Right lobe of liver (tissue), 6 donors: ENCODE results near the gene KRTAP3-2. TPM values are rescaled to one million over a fixed set of nuclear protein-coding genes. Genes with fewer than 3 reads are reported as not detected.
"Not testable (repeated sequence)": the region's sequence is repeated elsewhere in the genome, so short reads cannot be mapped to it uniquely, and the experiment has no call there.

Experiments
- ATAC-seq, 4 donors: fragments of 200-7000 bp; cut with Tn5 transposase; one replicate each; pipeline ENCODE4 v1.9.1; 2020; ENCODE audit warnings: mild to moderate bottlenecking in 4 of 4, moderate library complexity in 4 of 4
- DNase-seq, 3 donors: peaks; one replicate each; pipeline ENCODE4 v3.0.0-alpha.2; 2020
- H3K27ac ChIP-seq, 3 donors: fragments of 200-600 bp; one replicate each; pipeline ENCODE4 v1.8.0; 2022
- H3K27me3 ChIP-seq, 2 donors: fragments of 200-600 bp; one replicate each; pipeline ENCODE4 v1.8.0; 2022
- H3K36me3 ChIP-seq, 4 donors: fragments of 200-600 bp; sonication (generic) in 1 of 4; one replicate each; pipeline versions ENCODE4 v1.5.1 to v1.8.0; 2017 to 2022; ENCODE audit warnings: control low read depth in 1 of 4
- H3K4me1 ChIP-seq, 4 donors: fragments of 200-600 bp; sonication (generic) in 1 of 4; one replicate each; pipeline versions ENCODE4 v1.5.1 to v1.8.0; 2017 to 2022; ENCODE audit warnings: control low read depth in 1 of 4
- H3K4me3 ChIP-seq, 3 donors: fragments of 200-600 bp; one replicate each; pipeline ENCODE4 v1.8.0; 2022
- H3K9me3 ChIP-seq, 4 donors: fragments of 200-600 bp; sonication (generic) in 1 of 4; one replicate each; pipeline versions ENCODE4 v1.5.1 to v1.8.0; 2017 to 2022; ENCODE audit warnings: control low read depth in 1 of 4
- POLR2A ChIP-seq: fragments of 450-650 bp; IDR thresholded peaks from one replicate; pipeline ENCODE4 v1.6.1; 2017; ENCODE audit warnings: antibody characterized with exemption, mild to moderate bottlenecking
- WGBS: methylation state at CpG from one replicate; pipeline ENCODE4 v1.1.6; 2018; ENCODE audit warnings: low coverage, low lambda C conversion rate; ENCODE audit not compliant: insufficient coverage; ENCODE audit errors: missing lambda C conversion rate; 5-methylcytosine and 5-hydroxymethylcytosine counted together
- intact Hi-C, 2 donors: fragments of 100-400 bp; cut with DNase I; formaldehyde crosslinking; loops; one replicate each; pipeline versions ENCODE4 v1.11.2 to v1.14.1; 2022
- long read RNA-seq: library from polyadenylated mRNA; unstranded; transcript quantifications from one replicate; pipeline ENCODE4 v2.0.0, GENCODE V29; 2019
- total RNA-seq, 6 experiments: library from RNA; depleted of rRNA in 2 of 6; stranded (reverse); fragments of >200 nt in 2 of 6; fragmentation: NEBNext Ultra II Directional in 3 of 6; extraction: Animal tissue kit (Norgen Biotek cat#: 25700) in 3 of 6; gene quantifications; one replicate each; pipeline versions ENCODE4 v1.1.0 to v1.2.4, GENCODE V29; 2016 to 2023
- TF ChIP-seq, protein P1 (sequence below), 4 donors: fragments of 200-600 bp in 3 of 4; fragments of 450-650 bp in 1 of 4; IDR thresholded peaks; one replicate each; pipeline versions ENCODE4 v1.5.1 to v1.8.0; 2016 to 2022; ENCODE audit warnings: antibody characterized with exemption in 4 of 4, mild to moderate bottlenecking in 2 of 4
- donor health status: DM: no; HTN: yes; CAD: no.
- donor health status: DM: no; HTN: no; CAD: no.
- donor health status: DM: no; HTN: no; CAD: no.
- donor health status: DM: no; HTN: yes; CAD: no.
- donor health status: DM: no; HTN: yes; CAD: no.

Gene KRTAP3-2
- total RNA-seq: not detected
- long read RNA-seq: 0 reads

DNA sequence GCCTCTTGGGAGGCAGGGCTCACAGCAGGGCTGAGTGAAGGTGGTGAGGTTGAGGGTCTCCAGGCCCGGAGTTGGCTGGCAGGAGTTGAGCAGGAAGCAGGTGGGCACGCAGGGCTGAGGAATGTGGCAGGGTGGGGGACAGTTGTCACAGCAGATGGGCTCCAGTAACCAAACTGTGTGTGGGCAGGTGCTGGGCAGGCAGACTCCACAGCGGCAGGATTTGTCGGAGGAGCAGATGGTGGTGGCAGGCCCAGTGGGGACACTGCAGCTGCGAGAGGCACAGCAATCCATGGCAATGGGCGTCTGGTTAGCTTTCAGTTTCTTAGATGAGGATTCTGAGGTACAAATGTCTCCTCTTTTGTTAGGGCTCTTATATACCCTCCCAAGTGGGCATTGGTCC is at the start of gene KRTAP3-2:
KRTAP3-2 (minus strand) TSS at position 344 of the 400 bp plus-strand sequence; CDS start at position 291, 53 bp downstream.
- 40% methylated on average over 1 of the region's 6 CpGs for WGBS
- H3K27ac ChIP-seq, H3K4me3 ChIP-seq, ATAC-seq, H3K9me3 ChIP-seq, intact Hi-C loops, DNase-seq, H3K4me1 ChIP-seq, H3K36me3 ChIP-seq, H3K27me3 ChIP-seq: not testable (repeated sequence)

DNA sequence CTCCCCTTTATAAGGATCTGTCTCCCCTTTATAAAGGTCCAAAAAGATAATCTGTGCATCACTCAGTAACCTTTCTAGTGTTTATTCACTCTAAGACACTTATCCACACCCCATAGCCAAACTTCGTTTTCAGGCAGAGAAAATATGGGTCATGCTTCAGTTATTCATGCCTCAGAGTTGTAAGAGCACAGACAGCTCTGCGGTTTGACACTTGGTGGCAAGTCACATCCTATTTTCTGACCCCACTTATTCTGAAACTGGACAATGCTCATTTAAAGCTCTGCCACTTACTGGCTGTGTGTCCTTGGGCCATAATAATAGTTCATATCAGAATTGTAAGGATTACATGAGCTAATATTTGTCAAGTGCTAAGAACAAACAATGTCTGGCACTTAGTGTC is 49.4 kb upstream of the KRTAP3-2 start:
- H3K36me3 ChIP-seq: no peaks in the 10 kb centered on the region
- no peak overlapping the region for H3K4me3 ChIP-seq
- intact Hi-C loops: no loop called here
- 37% methylated on average over 2 of the region's 2 CpGs for WGBS
- H3K4me1 ChIP-seq: no peaks in the 10 kb centered on the region
- DNase-seq (no peak), ATAC-seq (no peak)
- TF ChIP-seq, protein P1, sequence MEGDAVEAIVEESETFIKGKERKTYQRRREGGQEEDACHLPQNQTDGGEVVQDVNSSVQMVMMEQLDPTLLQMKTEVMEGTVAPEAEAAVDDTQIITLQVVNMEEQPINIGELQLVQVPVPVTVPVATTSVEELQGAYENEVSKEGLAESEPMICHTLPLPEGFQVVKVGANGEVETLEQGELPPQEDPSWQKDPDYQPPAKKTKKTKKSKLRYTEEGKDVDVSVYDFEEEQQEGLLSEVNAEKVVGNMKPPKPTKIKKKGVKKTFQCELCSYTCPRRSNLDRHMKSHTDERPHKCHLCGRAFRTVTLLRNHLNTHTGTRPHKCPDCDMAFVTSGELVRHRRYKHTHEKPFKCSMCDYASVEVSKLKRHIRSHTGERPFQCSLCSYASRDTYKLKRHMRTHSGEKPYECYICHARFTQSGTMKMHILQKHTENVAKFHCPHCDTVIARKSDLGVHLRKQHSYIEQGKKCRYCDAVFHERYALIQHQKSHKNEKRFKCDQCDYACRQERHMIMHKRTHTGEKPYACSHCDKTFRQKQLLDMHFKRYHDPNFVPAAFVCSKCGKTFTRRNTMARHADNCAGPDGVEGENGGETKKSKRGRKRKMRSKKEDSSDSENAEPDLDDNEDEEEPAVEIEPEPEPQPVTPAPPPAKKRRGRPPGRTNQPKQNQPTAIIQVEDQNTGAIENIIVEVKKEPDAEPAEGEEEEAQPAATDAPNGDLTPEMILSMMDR (IDR thresholded peaks at IDR 0.05): no peak
- no peak for TF ChIP-seq POLR2A
- H3K9me3 ChIP-seq: no peaks in the 10 kb centered on the region
- no peaks in the 10 kb centered on the region for H3K27me3 ChIP-seq
- H3K27ac ChIP-seq: no peak overlapping the region

DNA sequence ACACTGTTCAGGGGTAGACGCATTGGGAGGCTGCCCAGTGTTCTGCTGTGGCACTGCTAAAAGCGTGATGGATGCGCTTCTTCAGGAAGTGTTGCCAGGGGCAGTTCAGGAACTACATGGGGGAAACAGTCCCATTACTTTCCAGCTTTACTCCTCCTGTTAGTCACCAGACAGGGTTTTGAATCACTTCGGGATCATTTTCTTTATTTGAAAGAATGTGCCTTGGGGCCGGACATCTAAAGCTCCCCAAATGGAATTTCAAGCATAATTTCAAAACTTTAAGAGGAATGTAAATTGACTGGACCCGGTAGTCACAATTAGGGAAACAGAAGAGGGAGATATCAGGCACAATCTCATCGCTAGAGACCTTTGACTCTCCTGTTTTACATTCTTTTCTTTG is 48.7 kb upstream of the KRTAP3-2 start:
- ATAC-seq: no peak
- Histone ChIP-seq H3K27ac (no peak overlapping the region), H3K4me3 (no peak overlapping the region), H3K4me1 (no peaks in the 10 kb centered on the region), H3K27me3 (no peaks in the 10 kb centered on the region), H3K36me3 (no peaks in the 10 kb centered on the region), H3K9me3 (no peaks in the 10 kb centered on the region)
- 51% methylated on average over 7 of the region's 7 CpGs for WGBS
- intact Hi-C loops: no loop called here
- TF ChIP-seq, protein P1 (IDR thresholded peaks at IDR 0.05): no peak
- no peak for TF ChIP-seq POLR2A
- DNase-seq: no peak

DNA sequence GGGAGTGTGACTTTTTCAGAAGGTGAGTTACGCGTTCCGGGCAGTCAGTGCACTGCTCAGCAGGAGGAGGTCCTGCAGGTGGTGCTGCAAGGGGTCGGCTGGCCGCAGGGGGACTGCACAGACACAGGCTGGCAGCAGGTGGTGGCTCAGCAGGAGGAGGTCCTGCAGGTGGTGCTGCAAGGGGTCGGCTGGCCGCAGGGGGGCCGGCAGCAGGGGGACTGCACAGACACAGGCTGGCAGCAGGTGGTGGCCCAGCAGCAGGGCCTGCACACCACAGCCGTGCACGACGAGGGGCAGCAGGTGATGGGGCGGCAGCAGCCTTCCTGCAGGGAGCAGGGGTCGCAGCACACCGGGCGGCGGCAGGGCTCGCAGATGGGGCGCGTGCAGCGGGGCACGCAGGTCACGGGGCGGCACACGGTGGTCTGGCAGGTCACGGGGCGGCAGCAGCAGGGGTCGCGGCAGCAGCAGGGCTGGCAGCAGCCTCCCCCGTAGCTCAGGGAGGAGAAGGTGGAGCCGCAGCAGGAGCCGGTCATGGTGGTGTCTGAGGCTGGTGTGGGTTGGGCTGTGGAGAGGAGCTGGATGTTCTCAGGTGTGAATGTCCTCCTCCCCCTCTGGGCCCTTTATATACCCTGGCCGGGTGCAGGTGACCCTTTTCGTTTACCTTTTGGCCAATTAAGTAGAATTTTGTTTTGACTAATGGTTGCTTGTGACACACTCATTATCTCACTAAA is 47.2 kb upstream of the KRTAP3-2 start, which contains the start of gene KRTAP2-1:
KRTAP2-1 (minus strand) TSS at position 582 of the 731 bp plus-strand sequence; CDS start at position 533, 49 bp downstream.
- H3K4me3 ChIP-seq, H3K9me3 ChIP-seq, H3K4me1 ChIP-seq, H3K27me3 ChIP-seq, intact Hi-C loops, H3K36me3 ChIP-seq, H3K27ac ChIP-seq, DNase-seq: not testable (repeated sequence)
- 22% methylated on average over 5 of the region's 33 CpGs for WGBS
- peak in 1 of 4 donors; percentile 23 for ATAC-seq

DNA sequence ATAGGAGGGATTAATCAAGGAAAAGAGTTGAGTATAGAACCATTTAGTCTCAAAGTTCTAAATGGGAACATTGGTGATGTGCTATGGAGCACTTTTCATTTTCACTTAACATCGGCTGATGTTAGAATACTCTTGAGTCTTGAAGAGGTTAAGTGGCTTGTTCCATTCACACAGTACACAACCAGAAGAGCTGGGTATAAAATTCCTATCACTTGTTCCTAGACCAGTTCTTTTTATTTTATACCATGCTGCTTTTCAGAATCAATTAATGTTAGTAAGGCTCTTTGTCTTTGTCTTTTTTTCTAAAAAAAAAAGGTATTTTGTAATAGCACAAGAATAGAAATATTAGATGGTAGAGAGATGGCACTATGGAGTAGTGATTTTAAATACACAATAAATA is 43.2 kb upstream of the KRTAP3-2 start:
- no peak overlapping the region for H3K4me3 ChIP-seq
- ATAC-seq (no peak), DNase-seq (no peak)
- 89% methylated on average over 1 of the region's 1 CpG for WGBS
- TF ChIP-seq POLR2A: no peak
- TF ChIP-seq, protein P1 (IDR thresholded peaks at IDR 0.05): no peak
- no peaks in the 10 kb centered on the region for H3K27me3 ChIP-seq
- no peaks in the 10 kb centered on the region for H3K36me3 ChIP-seq
- H3K4me1 ChIP-seq: no peaks in the 10 kb centered on the region
- no peaks in the 10 kb centered on the region for H3K9me3 ChIP-seq
- intact Hi-C loops: no loop called here
- H3K27ac ChIP-seq: no peak overlapping the region

DNA sequence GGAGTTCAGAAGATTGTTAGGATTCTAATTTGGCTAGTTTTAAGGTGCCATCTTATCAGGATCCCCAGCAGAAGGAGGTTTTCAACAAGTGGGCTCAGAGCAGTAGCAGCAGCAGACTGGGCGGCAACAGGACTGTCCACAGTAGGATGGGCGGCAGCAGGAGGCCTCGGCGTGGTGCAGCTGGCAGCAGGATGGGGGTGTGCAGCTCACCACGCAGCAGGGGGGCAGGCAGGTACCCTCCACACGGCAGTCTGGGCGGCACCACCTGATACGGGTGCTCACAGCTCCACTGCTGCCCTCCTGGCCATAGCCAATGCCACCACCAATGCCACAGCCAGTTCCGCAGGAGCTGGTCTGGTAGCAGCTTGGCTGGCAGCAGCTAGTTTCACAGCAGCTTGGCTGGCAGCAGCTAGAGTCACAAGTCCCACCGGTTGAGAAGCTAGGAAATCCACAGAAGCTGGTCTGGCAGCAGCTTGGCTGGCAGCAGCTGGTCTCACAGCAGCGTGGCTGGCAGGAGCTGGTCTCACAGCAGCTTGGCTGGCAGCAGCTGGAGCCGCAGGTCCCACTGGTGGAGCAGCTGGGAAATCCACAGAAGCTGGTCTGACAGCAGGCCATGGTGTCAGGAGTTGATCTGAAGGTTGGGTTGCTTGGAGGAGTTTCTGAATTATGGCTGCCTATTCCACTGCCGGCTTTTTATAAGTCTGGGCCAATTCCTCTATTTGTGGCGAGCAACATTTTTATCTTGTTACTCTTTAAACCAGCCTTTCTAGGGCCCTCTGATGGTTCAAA is 41.3 kb upstream of the KRTAP3-2 start, which contains the start of gene KRTAP1-1:
KRTAP1-1 (minus strand) TSS at position 668 of the 789 bp plus-strand sequence; CDS start at position 615, 53 bp downstream.
- intact Hi-C loops, H3K4me1 ChIP-seq, H3K27me3 ChIP-seq, H3K27ac ChIP-seq, H3K9me3 ChIP-seq, H3K4me3 ChIP-seq, DNase-seq, H3K36me3 ChIP-seq: not testable (repeated sequence)
- 41% methylated on average over 5 of the region's 14 CpGs for WGBS
- peak in 1 of 4 donors; percentile 21 for ATAC-seq
